Skin of body (tissue), 2 donors: Measurements from ENCODE around the gene ZNF586. TPM values are rescaled to one million over a fixed set of nuclear protein-coding genes. Genes with fewer than 3 reads are reported as not detected.
"Not testable (repeated sequence)": the region's sequence is repeated elsewhere in the genome, so short reads cannot be mapped to it uniquely, and the experiment has no call there.

ENCODE experiments used
- DNase-seq: peaks from one replicate; lab custom pipeline; 2025; lab: John Stamatoyannopoulos, UW
- total RNA-seq: library from RNA; depleted of rRNA; stranded (reverse); fragments of >200 nt; gene quantifications from one replicate; pipeline ENCODE4 v1.2.3, GENCODE V29; 2014

ZNF586 gene
- total RNA-seq, 1 donor from 2014 or later: 23.9 TPM

DNA sequence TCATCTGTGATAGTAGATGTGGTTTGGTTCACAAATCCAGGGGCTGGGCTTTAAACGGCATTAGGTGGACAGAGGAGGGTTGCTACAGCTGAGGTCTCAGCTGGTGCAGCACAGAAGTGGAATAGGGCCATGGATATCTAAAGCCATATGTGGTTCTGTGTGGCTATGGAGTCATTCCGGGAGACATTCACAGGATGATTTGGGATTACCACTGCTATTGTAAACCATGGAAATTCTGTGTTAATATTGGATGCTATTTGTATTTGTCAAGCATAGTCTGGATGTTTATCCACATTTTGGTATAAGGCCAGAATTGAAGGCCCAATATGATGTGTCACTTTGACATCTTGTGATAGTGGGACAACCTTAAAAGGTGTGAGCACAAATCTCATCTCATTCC, 53.7 kb downstream of the ZNF586 start:
- not testable (repeated sequence) for DNase-seq

DNA sequence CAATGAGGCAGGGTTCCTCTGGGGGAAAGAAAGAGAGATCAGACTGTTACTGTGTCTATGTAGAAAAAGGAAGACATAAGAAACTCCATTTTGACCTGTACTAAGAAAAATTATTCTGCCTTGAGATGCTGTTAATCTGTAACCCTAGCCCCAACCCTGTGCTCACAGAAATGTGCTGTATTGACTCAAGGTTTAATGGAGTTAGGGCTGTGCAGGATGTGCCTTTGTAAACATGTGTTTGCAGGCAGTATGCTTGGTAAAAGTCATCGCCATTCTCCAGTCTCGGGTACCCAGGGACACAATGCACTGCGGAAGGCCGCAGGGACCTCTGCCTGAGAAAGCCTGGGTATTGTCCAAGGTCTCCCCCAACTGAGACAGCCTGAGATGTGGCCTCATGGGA, 54.1 kb downstream of the ZNF586 start:
- DNase-seq: not testable (repeated sequence)

DNA sequence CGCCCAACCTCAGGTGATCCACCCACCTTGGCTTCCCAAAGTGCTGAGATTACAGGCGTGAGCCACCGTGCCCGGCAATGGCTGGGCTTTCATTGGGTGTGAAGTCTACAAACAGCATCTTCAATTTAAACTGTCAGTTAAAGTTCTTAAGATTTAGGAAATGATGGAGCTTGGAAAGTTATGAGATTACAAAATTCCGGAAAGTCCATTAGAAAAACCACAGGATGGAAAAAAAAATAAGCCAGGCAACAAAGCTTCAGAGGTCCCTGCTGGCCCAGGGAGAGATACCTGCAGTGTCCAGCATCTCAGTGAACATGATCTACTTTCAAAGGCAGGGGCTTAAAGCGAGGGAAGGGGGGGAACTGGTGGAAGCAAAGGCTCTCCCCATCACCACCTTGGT, 56.0 kb downstream of the ZNF586 start:
- DNase-seq: no peak

DNA sequence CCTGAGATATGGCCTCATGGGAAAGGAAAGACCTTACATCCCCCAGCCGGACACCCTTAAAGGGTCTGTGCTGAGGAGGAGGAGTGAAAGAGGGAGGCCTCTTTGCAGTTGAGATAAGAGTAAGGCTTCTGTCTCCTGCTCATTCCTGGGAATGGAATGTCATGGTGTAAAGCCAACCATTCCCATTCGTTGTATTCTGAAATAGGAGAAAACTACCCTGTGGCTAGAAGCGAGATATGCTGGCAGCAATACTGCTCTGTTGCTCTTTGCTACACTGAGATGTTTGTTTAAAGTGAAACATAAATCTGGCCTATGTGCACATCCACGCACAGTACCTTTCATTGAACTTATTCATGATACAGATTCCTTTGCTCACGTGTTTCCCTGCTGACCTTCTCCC, 59.8 kb downstream of the ZNF586 start:
- no peak for DNase-seq

DNA sequence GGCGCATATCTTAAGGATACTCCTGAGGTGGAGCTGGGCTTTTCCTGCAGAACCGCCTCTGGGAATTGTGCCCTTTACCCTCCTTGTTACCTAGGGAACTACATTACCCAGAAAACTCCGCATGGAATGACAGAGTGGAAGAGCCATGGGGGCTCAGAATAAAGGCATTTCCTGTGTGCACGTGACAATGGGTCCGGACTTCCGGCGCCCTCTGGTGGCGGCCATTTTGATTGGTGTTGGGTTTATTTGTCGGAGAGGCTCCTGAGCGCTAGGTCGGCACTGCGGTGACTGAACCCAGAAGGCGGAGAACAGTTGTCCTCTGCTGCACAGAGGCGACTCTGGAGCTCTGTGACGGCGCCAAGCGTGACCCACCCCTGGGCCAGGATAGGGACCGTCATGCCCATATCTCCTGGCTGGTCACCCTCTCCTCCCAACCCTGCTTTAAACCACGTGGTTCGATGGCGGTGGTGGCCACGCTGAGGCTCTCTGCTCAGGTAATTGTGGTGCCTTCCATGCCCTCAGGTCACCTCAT, 60.7 kb downstream of the ZNF586 start, which contains the start of gene ZNF587B:
ZNF587B (plus strand) TSS at position 229 of the 532 bp plus-strand sequence; CDS start at position 459, 230 bp downstream.
- peak; percentile 27 for DNase-seq

Other genes starting within 250 kb of the ZNF586 start
- 9.0 TPM for gene ZNF549, start 242.3 kb upstream of the ZNF586 start, total RNA-seq
- 14.2 TPM for gene ZNF550, start 209.8 kb upstream of the ZNF586 start, total RNA-seq
- gene ZNF416, start 190.8 kb upstream of the ZNF586 start, total RNA-seq: 5.1 TPM
- gene ZIK1, start 185.5 kb upstream of the ZNF586 start, total RNA-seq: 6.7 TPM
- gene ZNF530, start 169.8 kb upstream of the ZNF586 start, total RNA-seq: 3.4 TPM
- 21.2 TPM for gene ZNF134, start 155.4 kb upstream of the ZNF586 start, total RNA-seq
- gene ZNF211, start 136.5 kb upstream of the ZNF586 start, total RNA-seq: 17.7 TPM
- not detected for gene ZSCAN4, start 100.7 kb upstream of the ZNF586 start, total RNA-seq
- 11.7 TPM for gene ZNF551, start 87.7 kb upstream of the ZNF586 start, total RNA-seq
- 11.9 TPM for gene ZNF154, start 60.5 kb upstream of the ZNF586 start, total RNA-seq
- 6.5 TPM for gene ZNF671, start 42.1 kb upstream of the ZNF586 start, total RNA-seq
- 18.1 TPM for gene ZNF776, start 22.9 kb upstream of the ZNF586 start, total RNA-seq
- gene ZNF552, start 45.2 kb downstream of the ZNF586 start, total RNA-seq: 8.8 TPM
- gene ZNF587B, start 60.6 kb downstream of the ZNF586 start, total RNA-seq: 18.3 TPM
- 26.5 TPM for gene ZNF587, start 80.2 kb downstream of the ZNF586 start, total RNA-seq
- gene ZNF814, start 119.4 kb downstream of the ZNF586 start, total RNA-seq: 15.6 TPM
- 20.1 TPM for gene ZNF417, start 146.9 kb downstream of the ZNF586 start, total RNA-seq
- gene ZNF418, start 165.7 kb downstream of the ZNF586 start, total RNA-seq: 8.6 TPM
- 9.6 TPM for gene ZNF256, start 178.0 kb downstream of the ZNF586 start, total RNA-seq
- 0.89 TPM for gene C19orf18, start 204.9 kb downstream of the ZNF586 start, total RNA-seq
- gene ZNF606, start 233.1 kb downstream of the ZNF586 start, total RNA-seq: 18.0 TPM